K562 (cell line): ENCODE measurements around the gene DNAAF2. TPM values are rescaled to one million over a fixed set of nuclear protein-coding genes. Genes with fewer than 3 reads are reported as not detected.

Source experiments
- ATAC-seq: fragments of 200-7000 bp; cut with Tn5 transposase; 3 replicates; pipeline ENCODE4 v1.9.1; 2020; ENCODE audit warnings: moderate library complexity
- BruUV-seq: library from RNA; stranded (reverse); fragments of 400-500 nt; replicated peaks from 2 replicates; lab custom pipeline; 2021; lab: Mats Ljungman, UMichigan
- CTCF ChIA-PET: fragments of 300-600 bp; formaldehyde crosslinking; extraction: SDS; loops from one replicate; lab custom pipeline; 2021; ENCODE audit warnings: low intra/inter-chr PET ratio; lab: Yijun Ruan, JAX
- POLR2A ChIA-PET: fragments of 300-600, 350-650 bp; sonication (Branson Sonifier 250); formaldehyde crosslinking; extraction: SDS; loops from one replicate; lab custom pipeline; 2021; ENCODE audit warnings: antibody characterized with exemption, inconsistent platforms; lab: Yijun Ruan, JAX
- DNase-seq, 4 experiments: peaks; one replicate each; pipeline versions ENCODE4 v3.0.0 to v3.0.0-alpha.2; 2011 to 2018; ENCODE audit warnings: low spot score in 3 of 4, mixed read lengths in 3 of 4; ENCODE audit errors: extremely low read depth in 1 of 4
- FAIRE-seq: peaks from 2 replicates; lab custom pipeline; 2011; peaks lifted over from hg19 to GRCh38; lab: Jason Lieb, UNC
- H2AFZ ChIP-seq: 2 replicates; pipeline ENCODE4 v1.6.0; 2011; ENCODE audit warnings: low read depth, low read length, control low read depth, inconsistent platforms
- H3K27ac ChIP-seq: fragments of 200-600 bp; 3 replicates; pipeline ENCODE4 v1.8.0; 2011; ENCODE audit warnings: low read depth, mild to moderate bottlenecking, control low read depth, inconsistent platforms, low read length, moderate library complexity, mixed read lengths; ENCODE audit errors: extremely low read depth
- H3K27me3 ChIP-seq, 2 experiments: fragments of 300-600 bp in 1 of 2; 2 replicates in 1 of 2; 3 replicates in 1 of 2; pipeline versions ENCODE4 v1.6.0 to v1.8.0; 2011; ENCODE audit warnings: inconsistent platforms in 2 of 2, low read length in 2 of 2, mild to moderate bottlenecking in 1 of 2, mixed read lengths in 1 of 2, moderate library complexity in 1 of 2; ENCODE audit not compliant: control insufficient read depth in 2 of 2, insufficient read depth in 2 of 2
- H3K36me3 ChIP-seq: fragments of 300-600 bp; 3 replicates; pipeline ENCODE4 v1.8.0; 2011; ENCODE audit warnings: mild to moderate bottlenecking, low read length, inconsistent platforms; ENCODE audit not compliant: control insufficient read depth, insufficient read depth
- H3K4me1 ChIP-seq, 2 experiments: fragments of 200-600 bp in 1 of 2; replicated peaks in 1 of 2; 2 replicates in 1 of 2; 3 replicates in 1 of 2; pipeline versions ENCODE4 v1.5.1 to v1.8.0; 2011; ENCODE audit warnings: inconsistent platforms in 2 of 2, low read length in 2 of 2, mild to moderate bottlenecking in 1 of 2, mixed read lengths in 1 of 2, moderate library complexity in 1 of 2; ENCODE audit not compliant: control insufficient read depth in 2 of 2, insufficient read depth in 2 of 2
- H3K4me2 ChIP-seq: 2 replicates; pipeline ENCODE4 v1.6.1; 2011; ENCODE audit warnings: low read length, control low read depth, inconsistent platforms, mixed read lengths; ENCODE audit not compliant: insufficient read depth
- H3K4me3 ChIP-seq: fragments of 200-600 bp; sonication (generic), shearing (Covaris generic); 2 replicates; pipeline ENCODE4 v1.5.1; 2016; ENCODE audit warnings: control low read depth, inconsistent platforms
- H3K79me2 ChIP-seq: fragments of 200-600 bp; 3 replicates; pipeline ENCODE4 v1.8.0; 2011; ENCODE audit warnings: low read length, inconsistent platforms; ENCODE audit not compliant: control insufficient read depth, insufficient read depth
- H3K9ac ChIP-seq, 2 experiments: 2 replicates each; pipeline versions ENCODE4 v1.6.0 to v1.6.1; 2011; ENCODE audit warnings: low read depth in 2 of 2, low read length in 2 of 2, control low read depth in 1 of 2, inconsistent platforms in 1 of 2, mild to moderate bottlenecking in 1 of 2, mixed read lengths in 1 of 2; ENCODE audit not compliant: insufficient read depth in 1 of 2
- H3K9me1 ChIP-seq: one replicate; pipeline ENCODE4 v1.6.0; 2011; ENCODE audit warnings: inconsistent platforms, mild to moderate bottlenecking, low read length, moderate library complexity; ENCODE audit not compliant: control insufficient read depth, insufficient read depth
- H3K9me3 ChIP-seq: replicated peaks from 2 replicates; pipeline ENCODE4 v1.5.1; 2011; ENCODE audit warnings: low read depth, low read length, inconsistent platforms; ENCODE audit not compliant: control insufficient read depth, insufficient read depth
- H4K20me1 ChIP-seq: replicated peaks from 2 replicates; pipeline ENCODE4 v1.6.1; 2011; ENCODE audit warnings: low read length, inconsistent platforms, mixed read lengths; ENCODE audit not compliant: control insufficient read depth, insufficient read depth
- MCM5 ChIP-seq: fragments of 450-650 bp; IDR thresholded peaks from 2 replicates; pipeline ENCODE4 v1.6.1; 2016; ENCODE audit warnings: low read depth
- TEAD4 ChIP-seq, 2 experiments: sonication (generic) in 1 of 2; formaldehyde crosslinking in 1 of 2; IDR thresholded peaks; 2 replicates each; pipeline versions ENCODE4 v1.6.1 to v1.8.0; 2012 to 2022; ENCODE audit warnings: borderline replicate concordance in 1 of 2, inconsistent platforms in 1 of 2, low read length in 1 of 2, mild to moderate bottlenecking in 1 of 2, missing genetic modification reagents in 1 of 2
- WGBS: fragments of 100-300 bp; shearing (Covaris generic); methylation state at CpG from one replicate; pipeline ENCODE4 v1.1.6; 2016; ENCODE audit warnings: low coverage, mixed read lengths; ENCODE audit not compliant: insufficient coverage; ENCODE audit errors: missing lambda C conversion rate; 5-methylcytosine and 5-hydroxymethylcytosine counted together
- in situ Hi-C: fragments of 300-500 bp; cut with MboI; formaldehyde crosslinking; loops from 4 replicates; pipeline ENCODE4 v1.15.0; 2018; ENCODE audit warnings: inconsistent platforms, mixed read lengths
- intact Hi-C: fragments of 100-400 bp; cut with micrococcal nuclease; formaldehyde crosslinking; loops from 2 replicates; pipeline ENCODE4 v1.14.2; 2022
- polyA plus RNA-seq, 8 experiments: library from polyadenylated mRNA; depleted of rRNA in 4 of 8; stranded (reverse) in 5 of 8; unstranded in 3 of 8; fragments of >200 nt; fragmentation: Nextera tagmentation in 2 of 8; fragmentation: Illumina TruSeq in 1 of 8; extraction: Ambion mirVana in 2 of 8; extraction: Trizol in 1 of 8; gene quantifications; 2 replicates each; pipeline versions ENCODE4 v1.2.1 to v1.2.3, GENCODE V29; 2011 to 2014; ENCODE audit warnings: inconsistent platforms in 1 of 8, missing spikeins in 1 of 8
- total RNA-seq, 7 experiments: library from RNA; depleted of rRNA in 6 of 7; stranded (reverse); fragments of >200 nt in 6 of 7; fragmentation: Illumina TruSeq in 2 of 7; extraction: Trizol in 2 of 7; gene quantifications; 2 replicates each; pipeline versions ENCODE4 v1.2.1 to v1.2.3, GENCODE V29; 2011 to 2021; ENCODE audit warnings: low replicate concordance in 1 of 7

DNAAF2 gene
- total and polyA plus RNA-seq, 9 of the 15 experiments (the other 6 are each of a cell fraction or from before 2014, with no cell fraction given), result 2.4 to 14.6 (median 11.1) TPM

GRCh38 chr14:49622022-49622607, 12.9 kb downstream of the DNAAF2 start:
- no peak overlapping the region; the same call in 2 of the 3 replicates for H3K27ac ChIP-seq
- CTCF ChIA-PET, result no interaction called here
- DNase-seq (no peak), ATAC-seq (no peak), FAIRE-seq (peak; percentile 37)
- TF ChIP-seq TEAD4 (IDR thresholded peaks at IDR 0.05; ENCODE audit: low read length) (peak; percentile 12; the same call in 1 of the 2 replicates), TEAD4 (CRISPR knock-in tag; IDR thresholded peaks at IDR 0.05; ENCODE audit: borderline replicate concordance) (no peak), MCM5 (no peak)
- H3K36me3 ChIP-seq, result peaks cover 56% of the 10 kb centered on the region
- H3K27me3 ChIP-seq, result no peaks in the 10 kb centered on the region
- intact Hi-C loops (loop anchor here (5.0 to 10.0 kb wide), 2 partner anchors 35 to 157 kb away; partner anchors contain the start of gene RPS29), in situ Hi-C loops (no loop called here)
- POLR2A ChIA-PET, result interaction anchor here (2.6 to 5.3 kb wide), 4 partner anchors 9 to 35 kb away, joined by 10 to 36 read pairs (median 18); partner anchors contain the start of genes DNAAF2, LRR1 and RPS29
- H3K79me2 ChIP-seq, result peaks cover 89% of the 10 kb centered on the region
- peak overlapping the region; percentile 82 for H3K4me2 ChIP-seq
- peaks cover 4 to 10% of the 10 kb centered on the region in 2 experiments; a peak in 4 of 5 replicates for H3K4me1 ChIP-seq
- H2AFZ ChIP-seq, result no peak overlapping the region
- TSS peak; percentile 65 for BruUV-seq
- peaks cover 7% of the 10 kb centered on the region for H4K20me1 ChIP-seq
- H3K4me3 ChIP-seq, result peak overlapping the region; percentile 89
- WGBS, result 0% methylated on average over 3 of the region's 3 CpGs
- H3K9ac ChIP-seq, result peak overlapping the region; percentile 97 to 99
- H3K9me1 ChIP-seq, result peaks cover 3% of the 10 kb centered on the region
- no peaks in the 10 kb centered on the region for H3K9me3 ChIP-seq
